ENCODE measurements around the gene RAD51B.

RAD51B gene

GRCh38 chr14:68359022-68359836, 539.6 kb downstream of the RAD51B start:
- no peak for TF ChIP-seq CTCF (IDR thresholded peaks at IDR 0.05; ENCODE audit: extremely low read depth, missing control alignments)
- no peak for DNase-seq (ENCODE audit: low spot score)

DNA sequence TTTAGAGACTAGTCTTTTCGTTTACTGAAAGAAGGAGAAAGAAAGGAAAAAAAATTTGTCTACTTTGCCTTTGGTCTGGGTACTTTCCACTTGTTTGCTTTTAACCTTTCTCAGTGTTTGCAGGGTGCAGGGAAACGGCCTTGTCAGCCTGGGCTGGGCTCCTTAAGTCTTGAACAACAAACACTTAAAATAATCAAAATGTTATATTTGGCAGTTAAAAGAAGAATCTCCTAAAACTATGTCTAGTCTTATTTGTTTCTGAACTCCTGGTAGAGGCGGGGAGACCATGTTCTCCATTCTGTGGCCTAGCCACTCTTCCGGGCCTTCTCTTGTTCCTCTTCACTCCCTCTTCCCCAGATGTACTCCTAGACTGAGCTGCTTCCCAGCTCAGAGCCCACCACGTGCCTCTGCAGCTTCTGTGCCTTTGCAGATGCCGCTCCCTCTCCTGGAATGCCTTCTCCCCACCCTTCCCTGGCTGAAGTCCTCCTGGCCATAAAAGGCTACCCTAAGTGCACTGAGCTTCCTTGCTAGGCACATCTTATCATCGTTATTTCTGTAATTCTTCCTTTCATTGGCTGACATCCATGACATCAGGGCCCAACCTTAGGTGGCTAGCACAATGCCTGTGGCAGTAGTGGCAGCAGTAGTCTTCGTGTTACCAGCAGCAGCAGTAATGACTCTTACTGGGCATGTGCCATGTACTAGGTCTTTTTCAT, 540.4 kb downstream of the RAD51B start:
- no peak for TF ChIP-seq CTCF (IDR thresholded peaks at IDR 0.05; ENCODE audit: extremely low read depth, missing control alignments)
- no peak for DNase-seq (ENCODE audit: low spot score)

GRCh38 chr14:68361231-68361630, 541.7 kb downstream of the RAD51B start:
- no peak for DNase-seq (ENCODE audit: low spot score)
- TF ChIP-seq CTCF (IDR thresholded peaks at IDR 0.05; ENCODE audit: extremely low read depth, missing control alignments) = no peak

DNA sequence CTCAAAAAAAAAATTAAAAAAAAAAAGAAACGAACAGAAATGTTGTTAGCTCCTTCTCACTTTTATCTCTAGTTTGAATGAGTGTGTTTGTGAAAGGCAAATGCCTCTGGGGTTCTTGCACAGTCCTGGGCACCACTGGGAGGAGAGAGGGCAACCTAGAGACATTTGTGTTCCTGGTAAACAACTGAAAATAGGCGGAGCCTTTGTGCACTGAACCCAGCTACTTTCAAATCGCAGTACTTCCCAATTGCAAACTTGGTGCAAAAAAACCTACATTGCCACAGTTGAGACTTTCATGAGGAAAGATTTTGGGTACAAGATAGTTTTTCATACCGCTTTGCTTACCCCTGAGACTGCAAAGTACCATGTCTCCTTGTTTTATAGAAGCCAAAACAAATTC, 543.3 kb downstream of the RAD51B start:
- no peak for DNase-seq (ENCODE audit: low spot score)
- TF ChIP-seq CTCF (IDR thresholded peaks at IDR 0.05; ENCODE audit: extremely low read depth, missing control alignments) = no peak

GRCh38 chr14:68363466-68363842, 543.9 kb downstream of the RAD51B start:
- TF ChIP-seq CTCF (IDR thresholded peaks at IDR 0.05; ENCODE audit: extremely low read depth, missing control alignments) = no peak
- no peak for DNase-seq (ENCODE audit: low spot score)

GRCh38 chr14:68363843-68364767, 544.5 kb downstream of the RAD51B start:
- TF ChIP-seq CTCF (IDR thresholded peaks at IDR 0.05; ENCODE audit: extremely low read depth, missing control alignments) = no peak
- DNase-seq (ENCODE audit: low spot score) = no peak

Measured in GM20000 (cell line).